OCI-LY7 (cell line): ENCODE data around the gene SYT14. TPM values are rescaled to one million over a fixed set of nuclear protein-coding genes. Genes with fewer than 3 reads are reported as not detected.

ENCODE experiments used
- BruUV-seq: library from RNA; stranded (reverse); fragments of 400-500 nt; replicated peaks from 2 replicates; lab custom pipeline; 2021; lab: Mats Ljungman, UMichigan
- CTCF ChIA-PET: fragments of 300-600 bp; sonication (Branson Sonifier 250); formaldehyde crosslinking; loops from one replicate; lab custom pipeline; 2022; ENCODE audit warnings: antibody characterized with exemption; ENCODE audit not compliant: unreplicated experiment; lab: Charles Lee
- POLR2A ChIA-PET: fragments of 300-600 bp; sonication (Branson Sonifier 250); formaldehyde crosslinking; loops from one replicate; lab custom pipeline; 2022; ENCODE audit warnings: antibody characterized with exemption; lab: Charles Lee
- DNase-seq: peaks from one replicate; pipeline ENCODE4 v3.0.0-alpha.2; 2015; ENCODE audit warnings: low spot score
- H2AFZ ChIP-seq: fragments of 200-600 bp; sonication (generic), shearing (Covaris generic); 2 replicates; pipeline ENCODE4 v1.6.1; 2014; ENCODE audit warnings: mild to moderate bottlenecking, antibody characterized with exemption, low read length, moderate library complexity
- H3K27ac ChIP-seq: fragments of 200-600 bp; sonication (generic); 2 replicates; pipeline ENCODE4 v1.5.1; 2014; ENCODE audit warnings: mixed run types, low read depth, mild to moderate bottlenecking, moderate library complexity, low read length, inconsistent platforms; ENCODE audit not compliant: poor library complexity, severe bottlenecking
- H3K36me3 ChIP-seq: fragments of 200-600 bp; sonication (generic); 2 replicates; pipeline ENCODE4 v1.6.1; 2014; ENCODE audit warnings: mild to moderate bottlenecking, antibody characterized with exemption, low read length, moderate library complexity, mixed read lengths; ENCODE audit not compliant: insufficient read depth
- H3K4me1 ChIP-seq: fragments of 200-600 bp; sonication (generic); 2 replicates; pipeline ENCODE4 v1.5.1; 2014; ENCODE audit warnings: mild to moderate bottlenecking, low read length; ENCODE audit not compliant: insufficient read depth, poor library complexity, severe bottlenecking
- H3K4me2 ChIP-seq: fragments of 200-600 bp; sonication (generic); 2 replicates; pipeline ENCODE4 v1.6.1; 2014; ENCODE audit warnings: mild to moderate bottlenecking, low read length
- H3K4me3 ChIP-seq: fragments of 200-600 bp; sonication (generic); 2 replicates; pipeline ENCODE4 v1.5.1; 2014; ENCODE audit warnings: mild to moderate bottlenecking, low read depth, low read length; ENCODE audit not compliant: poor library complexity, severe bottlenecking
- H3K79me2 ChIP-seq: fragments of 200-600 bp; sonication (generic); 2 replicates; pipeline ENCODE4 v1.6.1; 2016; ENCODE audit warnings: low read depth, mild to moderate bottlenecking, low read length, moderate library complexity, mixed read lengths; ENCODE audit not compliant: insufficient read depth
- H3K9me2 ChIP-seq: fragments of 200-600 bp; sonication (generic); 2 replicates; pipeline ENCODE4 v1.6.1; 2016; ENCODE audit warnings: mild to moderate bottlenecking, low read length, mixed read lengths; ENCODE audit not compliant: insufficient read depth
- H3K9me3 ChIP-seq: fragments of 200-600 bp; sonication (generic); 2 replicates; pipeline ENCODE4 v1.6.1; 2014; ENCODE audit warnings: mild to moderate bottlenecking, mixed run types, low read length, mixed read lengths
- H4K20me1 ChIP-seq: fragments of 200-600 bp; sonication (generic); 2 replicates; pipeline ENCODE4 v1.6.1; 2014; ENCODE audit warnings: mild to moderate bottlenecking, antibody characterized with exemption, low read length, moderate library complexity, mixed read lengths; ENCODE audit not compliant: insufficient read depth
- CTCF ChIP-seq: fragments of 200-600 bp; sonication (generic); conservative IDR thresholded peaks from 2 replicates; pipeline ENCODE4 v1.5.1; 2014; ENCODE audit warnings: mild to moderate bottlenecking, antibody characterized with exemption, low read length, moderate library complexity, mixed read lengths
- EZH2phosphoT487 ChIP-seq: fragments of 200-600 bp; sonication (generic); IDR thresholded peaks from 2 replicates; pipeline ENCODE4 v1.6.1; 2018; ENCODE audit warnings: low read depth, borderline replicate concordance, mild to moderate bottlenecking, mixed run types, antibody characterized with exemption, low read length, moderate library complexity, mixed read lengths
- intact Hi-C: fragments of 100-400 bp; cut with micrococcal nuclease; formaldehyde crosslinking; loops from one replicate; pipeline ENCODE4 v1.10.0; 2022; ENCODE audit not compliant: unreplicated experiment
- total RNA-seq, 2 experiments: library from RNA; depleted of rRNA in 1 of 2; stranded (reverse); fragments of >200 nt in 1 of 2; shearing (Covaris generic) in 1 of 2; gene quantifications; 2 replicates each; pipeline ENCODE4 v1.2.3, GENCODE V29; 2014 to 2022

SYT14 gene
- total RNA-seq, 2 experiments from 2014 or later, result not detected

GRCh38 chr1:210072129-210072528 lies 134.1 kb downstream of the SYT14 start:
- Histone ChIP-seq H4K20me1 (no peaks in the 10 kb centered on the region), H3K9me2 (no peaks in the 10 kb centered on the region), H3K4me3 (no peak overlapping the region), H3K36me3 (no peaks in the 10 kb centered on the region), H3K4me1 (no peaks in the 10 kb centered on the region), H3K27ac (no peak overlapping the region), H3K4me2 (no peak overlapping the region), H2AFZ (no peak overlapping the region), H3K9me3 (no peaks in the 10 kb centered on the region), H3K79me2 (no peaks in the 10 kb centered on the region)
- no peak for TF ChIP-seq CTCF
- no peak for TF ChIP-seq EZH2phosphoT487
- DNase-seq, result no peak
- intact Hi-C loops, result no loop called here
- CTCF ChIA-PET, result no interaction called here
- no TSS peak for BruUV-seq
- POLR2A ChIA-PET, result interaction anchor here (1.2 kb wide), 1 partner anchor 208 kb away, joined by 3 read pairs; no protein-coding TSS in a partner anchor

- no peaks in the 10 kb centered on the region for H3K4me1 ChIP-seq
- ChIA-PET POLR2A (interaction anchor here (0.7 kb wide), 1 partner anchor 18 kb away, joined by 4 read pairs; no protein-coding TSS in a partner anchor), CTCF (no interaction called here)
- no peaks in the 10 kb centered on the region for H3K9me3 ChIP-seq
- no peaks in the 10 kb centered on the region for H3K36me3 ChIP-seq
- DNase-seq, result no peak
- no peak overlapping the region for H3K4me2 ChIP-seq
- no TSS peak for BruUV-seq
- H4K20me1 ChIP-seq, result no peaks in the 10 kb centered on the region
- H3K79me2 ChIP-seq, result no peaks in the 10 kb centered on the region
- TF ChIP-seq CTCF (no peak), EZH2phosphoT487 (no peak)
- intact Hi-C loops, result no loop called here
- no peak overlapping the region for H2AFZ ChIP-seq
- no peak overlapping the region for H3K27ac ChIP-seq
- no peak overlapping the region for H3K4me3 ChIP-seq
- no peaks in the 10 kb centered on the region for H3K9me2 ChIP-seq
Observed at GRCh38 chr1:210072896-210073504, 135.0 kb downstream of the SYT14 start.

DNA sequence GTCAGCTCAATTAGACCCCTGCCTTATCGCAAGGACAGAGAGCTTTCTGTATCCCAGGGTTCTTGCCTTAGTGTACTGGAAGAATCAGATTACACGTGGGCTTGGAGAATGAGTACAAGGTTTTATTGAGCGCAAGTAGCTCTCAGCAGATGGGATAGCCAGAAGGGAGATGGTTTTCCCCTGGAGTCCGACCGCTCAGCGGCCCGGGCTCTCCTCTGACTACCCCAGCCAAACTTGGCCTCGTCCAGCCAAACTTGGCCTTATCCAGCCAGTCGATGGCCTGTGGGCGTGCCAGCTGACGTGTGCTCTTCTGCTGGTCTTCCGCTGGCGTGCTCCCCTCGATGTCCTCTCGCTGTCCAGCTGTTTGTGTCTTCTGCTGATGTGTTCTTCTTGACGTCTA lies 136.9 kb downstream of the SYT14 start:
- intact Hi-C loops, result no loop called here
- POLR2A ChIA-PET, result interaction anchor here (0.6 kb wide), 1 partner anchor 281 kb away, joined by 4 read pairs; no protein-coding TSS in a partner anchor
- Histone ChIP-seq H4K20me1 (no peaks in the 10 kb centered on the region), H3K4me2 (no peak overlapping the region), H3K9me2 (no peaks in the 10 kb centered on the region), H3K27ac (no peak overlapping the region), H3K4me1 (no peaks in the 10 kb centered on the region), H2AFZ (no peak overlapping the region), H3K79me2 (no peaks in the 10 kb centered on the region), H3K4me3 (no peak overlapping the region), H3K9me3 (no peaks in the 10 kb centered on the region), H3K36me3 (no peaks in the 10 kb centered on the region)
- DNase-seq, result no peak
- no TSS peak for BruUV-seq
- no peak for TF ChIP-seq EZH2phosphoT487
- TF ChIP-seq CTCF, result no peak
- CTCF ChIA-PET, result no interaction called here
